KOPT-K1 (cell line): ENCODE data around the gene HES3.

Experiments
- H3K27ac ChIP-seq: fragments of 200-600 bp; sonication (generic); 2 replicates; pipeline ENCODE4 v1.5.1; 2016; ENCODE audit warnings: antibody characterized with exemption, mild to moderate bottlenecking, low read depth, low read length; ENCODE audit not compliant: poor library complexity, severe bottlenecking
- H3K36me3 ChIP-seq: fragments of 200-600 bp; sonication (generic); 2 replicates; pipeline ENCODE4 v1.5.1; 2017; ENCODE audit warnings: antibody characterized with exemption, mild to moderate bottlenecking, low read length, moderate library complexity; ENCODE audit not compliant: insufficient read depth
- H3K9me3 ChIP-seq: fragments of 200-600 bp; sonication (generic); 2 replicates; pipeline ENCODE4 v1.5.1; 2017; ENCODE audit warnings: antibody characterized with exemption, low read length, mild to moderate bottlenecking; ENCODE audit not compliant: insufficient read depth, poor library complexity, severe bottlenecking

Gene HES3

DNA sequence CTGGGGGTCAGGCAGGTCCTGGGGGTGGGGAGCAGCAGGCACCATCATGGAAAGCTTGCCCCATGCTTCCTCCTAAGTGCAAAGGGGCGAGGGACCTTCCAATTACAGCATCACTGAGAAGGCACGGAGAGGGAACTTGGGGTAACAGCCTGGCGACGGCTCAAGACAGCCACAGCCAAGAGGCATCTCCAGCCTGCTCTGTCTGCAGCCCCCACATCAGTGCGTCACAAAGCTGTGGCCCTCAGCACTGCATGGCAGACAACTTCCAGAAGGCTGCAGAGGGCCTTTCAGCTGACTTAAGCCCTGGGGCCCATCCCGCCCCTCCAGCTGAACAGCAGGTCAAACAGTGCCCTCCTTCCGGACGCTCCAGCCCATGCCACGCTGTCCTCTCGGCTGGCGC is 30.1 kb downstream of the HES3 start:
- H3K36me3 ChIP-seq: peaks cover 44% of the 10 kb centered on the region; the same call in 1 of the 2 replicates
- no peaks in the 10 kb centered on the region for H3K9me3 ChIP-seq
- H3K27ac ChIP-seq: no peak overlapping the region

DNA sequence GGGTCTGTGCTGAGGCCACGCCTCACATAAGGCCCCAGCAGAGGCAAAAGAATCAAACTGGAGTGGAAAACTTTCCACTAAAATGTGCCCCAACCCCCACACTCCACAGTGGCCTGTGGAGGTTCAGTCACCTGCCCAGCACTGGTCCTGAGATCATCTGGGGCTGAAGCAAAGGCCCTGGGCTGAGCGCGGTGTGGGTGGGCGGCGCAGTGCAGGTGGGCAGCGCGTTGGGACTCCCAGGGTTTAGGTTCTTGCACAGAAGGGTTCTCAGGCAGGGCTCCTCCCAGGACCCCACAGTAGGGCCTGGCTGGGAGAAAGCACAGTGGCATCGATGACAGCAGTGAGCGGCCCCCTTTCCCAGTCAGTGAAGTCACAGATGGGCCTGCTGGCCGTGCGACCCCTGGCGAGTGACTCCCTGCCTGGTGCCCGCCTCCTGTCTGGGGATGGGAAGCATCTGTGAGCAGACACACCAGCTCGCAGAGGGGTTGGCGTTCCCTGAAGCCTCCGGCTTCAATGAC is 30.7 kb downstream of the HES3 start:
- no peak overlapping the region for H3K27ac ChIP-seq
- peaks cover 50% of the 10 kb centered on the region; the same call in 1 of the 2 replicates for H3K36me3 ChIP-seq
- no peaks in the 10 kb centered on the region for H3K9me3 ChIP-seq

DNA sequence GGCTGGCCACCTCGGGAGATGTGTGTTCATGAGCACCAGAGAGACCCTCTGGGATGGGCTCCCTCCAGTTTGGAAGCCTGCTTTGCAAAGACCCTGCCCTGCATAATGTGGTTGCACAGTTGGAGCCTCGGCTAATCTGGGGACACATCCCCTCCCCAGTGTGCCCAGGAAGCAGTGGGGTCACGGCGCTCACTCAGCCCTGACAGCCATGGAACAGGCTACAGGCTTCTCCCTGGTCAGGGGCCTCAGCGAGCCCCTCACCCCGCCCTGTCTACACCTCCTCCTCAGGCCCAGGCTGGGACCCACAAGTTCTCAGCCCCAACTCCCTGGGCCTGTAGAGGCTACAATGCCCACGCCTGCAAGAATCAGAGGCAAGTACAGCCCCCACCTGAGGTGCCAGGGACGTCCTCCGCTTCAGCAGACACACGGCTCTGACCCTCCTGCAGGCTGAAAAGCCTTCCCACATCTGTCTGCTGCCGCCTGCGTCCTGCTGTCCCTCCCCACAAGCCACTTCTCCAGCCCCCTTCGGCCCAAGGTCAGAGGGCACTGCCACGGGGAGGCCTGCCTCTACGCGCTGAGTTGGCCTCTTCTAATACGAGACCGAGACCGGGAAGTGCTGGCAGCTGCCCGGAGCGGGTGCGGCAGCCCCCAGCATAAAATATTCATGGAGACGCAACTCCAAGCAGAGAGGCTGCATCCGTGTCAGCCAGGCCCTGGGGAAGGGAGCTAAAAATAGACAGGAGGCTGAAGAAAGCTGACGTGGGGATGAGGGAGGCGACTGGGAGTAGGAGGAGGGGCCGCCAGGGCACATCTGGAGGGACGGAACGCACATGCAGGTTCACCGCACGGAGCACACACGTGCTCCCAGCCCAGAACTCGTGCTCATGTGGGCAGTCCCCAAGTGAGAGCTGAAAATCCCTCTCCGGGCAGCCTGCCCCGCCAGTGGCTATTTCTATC is 32.1 kb downstream of the HES3 start:
- H3K36me3 ChIP-seq: peaks cover 59% of the 10 kb centered on the region; the same call in 1 of the 2 replicates
- H3K9me3 ChIP-seq: no peaks in the 10 kb centered on the region
- H3K27ac ChIP-seq: no peak overlapping the region

DNA sequence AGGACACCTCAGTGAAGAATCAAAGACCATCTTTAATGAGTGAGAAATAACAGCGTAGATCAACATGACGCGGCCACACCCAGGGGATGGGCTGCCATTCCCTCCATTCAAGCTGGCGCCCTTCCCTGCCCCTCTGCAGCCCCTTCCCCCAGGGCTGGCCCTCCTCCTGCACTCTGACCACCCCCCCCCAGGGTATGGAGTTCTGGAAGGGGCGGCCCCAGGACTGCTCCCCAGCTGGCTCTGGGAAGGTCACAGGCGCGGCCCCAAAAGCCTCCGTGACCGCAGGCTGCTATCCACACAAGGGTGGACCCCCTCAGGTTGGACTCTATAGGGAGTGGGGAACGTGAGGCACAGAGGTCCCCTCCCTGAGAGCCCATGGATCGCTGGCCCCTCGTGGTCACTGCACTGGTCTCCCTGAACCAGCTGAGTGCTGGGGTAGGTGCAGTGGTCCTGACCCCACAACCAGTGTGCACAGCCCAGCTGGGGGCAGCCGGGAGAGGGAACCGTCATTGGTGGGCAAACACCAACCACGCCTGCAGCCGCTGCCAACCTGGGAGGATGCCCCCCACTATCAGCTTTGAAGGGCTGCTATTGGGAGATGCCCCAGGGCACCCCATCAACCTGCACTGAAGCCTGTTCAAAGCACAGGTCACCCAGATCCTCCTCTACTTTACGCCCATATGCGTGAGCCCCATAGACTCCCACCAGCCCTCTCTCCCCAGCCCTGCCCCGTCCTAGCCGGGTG is 33.0 kb downstream of the HES3 start:
- peaks cover 63% of the 10 kb centered on the region; the same call in 1 of the 2 replicates for H3K36me3 ChIP-seq
- no peak overlapping the region for H3K27ac ChIP-seq
- no peaks in the 10 kb centered on the region for H3K9me3 ChIP-seq

GRCh38 chr1:6278263-6278662 is 34.3 kb downstream of the HES3 start:
- Histone ChIP-seq H3K36me3 (peaks cover 50% of the 10 kb centered on the region; the same call in 1 of the 2 replicates), H3K27ac (no peak overlapping the region)

DNA sequence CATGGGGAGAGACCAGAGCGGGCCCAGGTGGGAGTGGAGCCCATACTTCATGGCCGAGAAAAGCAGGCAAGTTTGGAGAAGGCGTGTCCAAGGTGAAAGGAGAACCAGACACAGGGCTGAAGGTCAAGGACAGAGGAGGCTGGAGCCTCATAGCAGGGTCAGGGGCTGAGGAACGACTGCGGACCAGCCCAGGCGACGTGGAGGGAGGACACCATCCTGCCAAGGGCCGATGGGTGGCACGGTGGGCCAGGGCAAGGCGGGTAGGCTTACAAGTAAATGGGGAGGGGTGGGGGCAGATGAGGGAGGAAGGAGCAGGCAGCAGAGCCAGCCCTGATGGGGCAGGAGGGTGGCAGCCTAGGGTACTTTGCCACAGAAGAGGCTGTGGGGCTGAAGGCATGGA is 35.1 kb downstream of the HES3 start:
- no peaks in the 10 kb centered on the region for H3K9me3 ChIP-seq
- H3K36me3 ChIP-seq: peaks cover 48% of the 10 kb centered on the region; the same call in 1 of the 2 replicates
- no peak overlapping the region for H3K27ac ChIP-seq

More at GRCh38 chr1:6278263-6278662, 34.3 kb downstream of the HES3 start:
- no peaks in the 10 kb centered on the region for H3K9me3 ChIP-seq

- H3K36me3 ChIP-seq: peaks cover 42% of the 10 kb centered on the region; the same call in 1 of the 2 replicates
- H3K27ac ChIP-seq: no peak overlapping the region
- H3K9me3 ChIP-seq: no peaks in the 10 kb centered on the region
Measured at GRCh38 chr1:6279613-6280383, 35.8 kb downstream of the HES3 start.

GRCh38 chr1:6280761-6281451 is 36.9 kb downstream of the HES3 start:
- Histone ChIP-seq H3K9me3 (no peaks in the 10 kb centered on the region), H3K27ac (no peak overlapping the region), H3K36me3 (peaks cover 47% of the 10 kb centered on the region; the same call in 1 of the 2 replicates)

DNA sequence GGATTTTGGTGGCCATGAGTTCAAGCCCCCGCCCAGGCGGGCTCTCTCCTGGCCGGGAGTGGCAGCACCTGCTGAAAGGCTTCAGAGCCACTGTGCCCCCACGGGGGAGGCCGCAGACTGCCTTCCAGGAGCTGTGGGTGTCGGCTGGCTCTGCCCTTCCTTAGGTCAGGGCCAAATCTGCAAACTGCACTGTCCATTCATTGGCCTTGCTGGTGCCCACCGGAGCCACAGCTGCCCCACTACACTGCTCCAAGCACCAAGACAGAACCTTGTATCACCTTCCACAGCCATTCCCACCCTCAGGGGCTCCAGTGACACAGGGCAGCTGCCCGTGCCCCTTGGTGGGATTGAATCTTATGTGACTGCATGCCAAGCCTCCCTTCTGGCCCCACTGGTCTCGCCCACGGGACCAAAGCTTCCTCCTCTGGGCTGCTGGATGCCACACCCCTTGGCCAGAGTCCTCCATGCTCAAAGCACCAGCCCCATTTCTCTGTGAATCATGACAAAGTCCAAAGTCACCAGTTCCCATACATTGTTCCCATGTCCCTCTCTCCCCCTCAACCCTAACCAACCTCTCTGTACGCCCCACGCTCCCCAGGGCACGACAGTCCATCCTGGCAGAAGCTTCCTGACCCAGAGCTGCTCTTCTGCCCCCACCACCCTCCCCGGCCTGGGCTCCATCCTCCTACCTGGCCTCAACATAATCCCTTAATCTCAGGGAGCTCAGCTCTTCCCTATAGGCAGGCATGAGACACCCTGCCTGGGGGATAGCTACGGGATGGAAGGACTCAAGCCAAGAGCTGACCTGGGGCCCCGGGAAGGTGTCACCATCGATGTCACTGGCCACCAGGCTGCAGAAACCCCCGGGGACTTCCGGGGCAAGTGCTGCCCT is 37.8 kb downstream of the HES3 start:
- no peaks in the 10 kb centered on the region for H3K9me3 ChIP-seq
- H3K27ac ChIP-seq: no peak overlapping the region
- peaks cover 52% of the 10 kb centered on the region; the same call in 1 of the 2 replicates for H3K36me3 ChIP-seq

- no peak overlapping the region for H3K27ac ChIP-seq
- H3K36me3 ChIP-seq: peaks cover 51% of the 10 kb centered on the region; the same call in 1 of the 2 replicates
- no peaks in the 10 kb centered on the region for H3K9me3 ChIP-seq
Measured at GRCh38 chr1:6282577-6283270, 38.7 kb downstream of the HES3 start.

- Histone ChIP-seq H3K36me3 (peaks cover 49% of the 10 kb centered on the region; the same call in 1 of the 2 replicates), H3K27ac (no peak overlapping the region), H3K9me3 (no peaks in the 10 kb centered on the region)
Measured at GRCh38 chr1:6285336-6285735, 41.4 kb downstream of the HES3 start.

DNA sequence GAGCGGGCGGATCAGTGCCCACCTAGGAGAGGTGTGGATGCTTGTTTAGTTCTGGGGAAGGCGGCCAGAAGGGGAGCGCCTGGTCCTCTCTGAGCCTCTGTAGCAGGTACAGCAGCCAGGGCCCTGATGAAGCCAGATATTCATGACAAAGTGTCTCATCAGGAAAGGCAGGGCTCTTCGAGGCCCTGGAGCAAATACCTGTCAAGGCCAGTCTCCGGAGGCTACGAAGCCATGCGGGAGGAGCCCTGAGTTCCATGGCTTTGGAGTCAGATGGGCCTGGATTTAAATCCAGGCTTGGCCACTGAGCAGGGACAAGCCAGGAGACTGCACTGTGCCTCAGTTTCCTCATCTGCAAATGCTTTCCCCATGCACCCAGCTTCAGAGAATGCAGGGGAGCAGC is 42.3 kb downstream of the HES3 start:
- Histone ChIP-seq H3K36me3 (peaks cover 49% of the 10 kb centered on the region; the same call in 1 of the 2 replicates), H3K9me3 (no peaks in the 10 kb centered on the region), H3K27ac (no peak overlapping the region)

DNA sequence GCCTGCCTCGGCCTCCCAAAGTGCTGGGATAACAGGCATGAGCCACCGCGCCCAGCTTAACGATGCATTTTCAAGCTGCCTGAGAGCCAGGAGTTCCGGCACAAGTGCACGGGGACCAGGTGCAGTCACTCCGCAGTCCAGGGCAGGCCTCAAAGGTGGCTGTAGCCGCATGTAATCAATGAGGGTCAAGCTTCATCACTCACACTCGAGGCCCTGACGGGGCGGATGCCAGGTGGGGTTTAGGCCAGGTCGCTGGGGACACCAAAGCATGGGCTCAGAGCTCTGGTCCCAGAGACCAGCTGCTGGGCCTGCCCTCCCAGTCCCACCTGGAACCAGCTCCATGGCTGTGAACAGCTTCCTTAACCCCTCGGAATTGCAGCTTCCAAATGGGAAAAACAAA is 43.0 kb downstream of the HES3 start:
- Histone ChIP-seq H3K9me3 (no peaks in the 10 kb centered on the region), H3K27ac (no peak overlapping the region), H3K36me3 (peaks cover 53% of the 10 kb centered on the region; the same call in 1 of the 2 replicates)
